Activated B cell treated with CpG ODN at 0.5 μM for 24 hours (primary cell): ENCODE results near the gene METAP1D. TPM values are rescaled to one million over a fixed set of nuclear protein-coding genes. Genes with fewer than 3 reads are reported as not detected.
"Not testable (repeated sequence)": the region's sequence is repeated elsewhere in the genome, so short reads cannot be mapped to it uniquely, and the experiment has no call there.

Experiments used
- ATAC-seq: fragments of 200-7000 bp; cut with Tn5 transposase; one replicate; pipeline ENCODE4 v1.10.0; 2021; ENCODE audit warnings: low read depth, mild to moderate bottlenecking, moderate library complexity
- CTCF ChIA-PET: fragments of 350-600 bp; sonication (Branson Sonifier 250); formaldehyde crosslinking; loops from one replicate; lab custom pipeline; 2021; ENCODE audit warnings: antibody characterized with exemption; lab: Charles Lee
- POLR2A ChIA-PET: fragments of 350-600 bp; sonication (Branson Sonifier 250); formaldehyde crosslinking; loops from one replicate; lab custom pipeline; 2021; ENCODE audit warnings: antibody characterized with exemption; lab: Charles Lee
- DNase-seq: peaks from one replicate; pipeline ENCODE4 v3.0.0; 2022
- H3K27ac Mint-ChIP-seq: one replicate; pipeline ENCODE4 v1.8.0; 2020; ENCODE audit warnings: mixed read lengths
- H3K27me3 Mint-ChIP-seq: one replicate; pipeline ENCODE4 v1.8.0; 2021; ENCODE audit warnings: mixed read lengths
- H3K36me3 Mint-ChIP-seq: one replicate; pipeline ENCODE4 v1.8.0; 2021; ENCODE audit warnings: low read depth, mixed read lengths
- H3K4me1 Mint-ChIP-seq: one replicate; pipeline ENCODE4 v1.8.0; 2021; ENCODE audit warnings: mixed read lengths
- H3K4me3 Mint-ChIP-seq: one replicate; pipeline ENCODE4 v1.8.0; 2020; ENCODE audit warnings: mild to moderate bottlenecking, mixed read lengths
- H3K9me3 Mint-ChIP-seq: one replicate; pipeline ENCODE4 v1.8.0; 2020; ENCODE audit warnings: mixed read lengths
- intact Hi-C: fragments of 100-400 bp; cut with micrococcal nuclease; formaldehyde crosslinking; loops from one replicate; pipeline ENCODE4 v1.15.1; 2024
- total RNA-seq: library from RNA; stranded (reverse); gene quantifications from 2 replicates; pipeline ENCODE4 v1.2.3, GENCODE V29; 2022
- TF ChIP-seq, protein P1 (sequence below): fragments of 200-600 bp; IDR thresholded peaks from one replicate; pipeline ENCODE4 v1.8.0; 2022; ENCODE audit warnings: antibody characterized with exemption, mild to moderate bottlenecking

The METAP1D gene
- total RNA-seq, 1 donor from 2014 or later, result 13.7 TPM

DNA sequence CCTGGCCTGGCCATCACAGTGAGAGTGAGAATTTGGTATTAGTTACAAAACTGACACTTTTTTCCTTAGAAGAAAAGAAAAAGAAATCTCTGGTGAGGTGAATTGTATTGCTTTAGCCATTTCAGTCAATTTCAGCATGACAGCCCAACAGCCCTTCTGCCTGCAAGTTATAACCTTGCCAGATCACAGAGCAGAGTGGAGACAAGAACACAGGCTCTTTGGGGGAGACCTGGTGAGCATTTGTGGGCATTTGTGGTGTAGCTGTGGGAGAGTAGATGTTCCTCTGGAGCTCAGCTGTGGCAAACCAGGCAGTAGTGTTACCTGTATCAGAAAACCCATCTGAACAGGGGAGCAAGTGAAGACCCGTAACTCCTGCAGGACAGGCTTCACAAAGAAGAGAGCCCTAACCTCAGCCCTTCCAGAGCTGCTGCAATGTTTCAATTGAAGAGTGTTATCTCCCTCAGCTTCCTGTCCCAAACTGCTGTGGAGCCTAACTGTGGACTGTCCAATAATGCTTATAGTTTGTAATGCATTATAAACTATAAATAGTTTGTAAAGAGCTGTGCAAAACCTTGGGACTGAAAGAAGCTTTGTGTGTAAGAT lies 62.8 kb downstream of the METAP1D start:
- no peaks in the 10 kb centered on the region for H3K9me3 Mint-ChIP-seq
- peaks cover 28% of the 10 kb centered on the region for H3K36me3 Mint-ChIP-seq
- H3K27ac Mint-ChIP-seq, result no peak overlapping the region
- intact Hi-C loops, result no loop called here
- no peak for DNase-seq
- H3K4me3 Mint-ChIP-seq, result no peak overlapping the region
- TF ChIP-seq, protein P1, sequence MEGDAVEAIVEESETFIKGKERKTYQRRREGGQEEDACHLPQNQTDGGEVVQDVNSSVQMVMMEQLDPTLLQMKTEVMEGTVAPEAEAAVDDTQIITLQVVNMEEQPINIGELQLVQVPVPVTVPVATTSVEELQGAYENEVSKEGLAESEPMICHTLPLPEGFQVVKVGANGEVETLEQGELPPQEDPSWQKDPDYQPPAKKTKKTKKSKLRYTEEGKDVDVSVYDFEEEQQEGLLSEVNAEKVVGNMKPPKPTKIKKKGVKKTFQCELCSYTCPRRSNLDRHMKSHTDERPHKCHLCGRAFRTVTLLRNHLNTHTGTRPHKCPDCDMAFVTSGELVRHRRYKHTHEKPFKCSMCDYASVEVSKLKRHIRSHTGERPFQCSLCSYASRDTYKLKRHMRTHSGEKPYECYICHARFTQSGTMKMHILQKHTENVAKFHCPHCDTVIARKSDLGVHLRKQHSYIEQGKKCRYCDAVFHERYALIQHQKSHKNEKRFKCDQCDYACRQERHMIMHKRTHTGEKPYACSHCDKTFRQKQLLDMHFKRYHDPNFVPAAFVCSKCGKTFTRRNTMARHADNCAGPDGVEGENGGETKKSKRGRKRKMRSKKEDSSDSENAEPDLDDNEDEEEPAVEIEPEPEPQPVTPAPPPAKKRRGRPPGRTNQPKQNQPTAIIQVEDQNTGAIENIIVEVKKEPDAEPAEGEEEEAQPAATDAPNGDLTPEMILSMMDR, result no peak
- ATAC-seq, result no peak
- no peaks in the 10 kb centered on the region for H3K4me1 Mint-ChIP-seq
- H3K27me3 Mint-ChIP-seq, result no peaks in the 10 kb centered on the region
- CTCF ChIA-PET, result no interaction called here
- POLR2A ChIA-PET, result no interaction called here

DNA sequence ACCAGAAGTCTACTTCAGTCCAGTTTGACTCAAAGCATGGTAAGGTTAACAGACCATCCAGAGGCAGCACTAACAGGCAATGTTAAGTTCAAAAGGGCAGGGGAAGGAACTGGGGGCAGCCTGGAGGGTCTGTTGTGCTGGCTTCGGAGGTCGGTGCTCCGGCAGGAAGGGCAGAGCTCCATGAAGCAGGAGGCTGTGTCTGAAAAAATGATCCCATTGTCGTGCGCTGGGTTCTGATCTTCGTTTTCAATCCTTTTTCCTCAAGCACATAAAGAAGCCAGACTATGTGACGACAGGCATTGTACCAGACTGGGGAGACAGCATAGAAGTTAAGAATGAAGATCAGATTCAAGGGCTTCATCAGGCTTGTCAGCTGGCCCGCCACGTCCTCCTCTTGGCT lies 63.7 kb downstream of the METAP1D start:
- intact Hi-C loops, result no loop called here
- ATAC-seq, result no peak
- Mint-ChIP-seq H3K4me3 (no peak overlapping the region), H3K36me3 (peaks cover 30% of the 10 kb centered on the region), H3K27me3 (no peaks in the 10 kb centered on the region), H3K27ac (no peak overlapping the region), H3K4me1 (no peaks in the 10 kb centered on the region), H3K9me3 (no peaks in the 10 kb centered on the region)
- TF ChIP-seq, protein P1, result no peak
- ChIA-PET POLR2A (no interaction called here), CTCF (no interaction called here)
- DNase-seq, result no peak

DNA sequence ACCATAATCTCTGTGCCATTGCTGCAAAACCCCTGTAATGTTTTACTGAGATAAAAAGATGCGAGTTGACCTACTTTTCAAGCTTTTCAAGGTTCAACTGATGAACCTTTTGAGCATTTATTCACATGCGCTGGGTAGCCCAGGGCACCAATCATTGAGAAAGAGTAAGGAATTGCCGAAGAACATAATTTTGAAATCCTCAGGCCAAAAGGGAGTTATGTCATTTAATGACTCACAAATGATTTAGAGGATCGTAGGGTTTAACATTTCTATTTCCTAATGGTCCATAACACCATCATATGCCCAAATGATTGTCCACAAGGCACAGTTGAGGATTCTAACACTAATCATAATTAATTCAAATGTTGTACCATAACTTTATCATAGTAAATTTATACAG lies 65.4 kb downstream of the METAP1D start:
- CTCF ChIA-PET, result no interaction called here
- no peaks in the 10 kb centered on the region for H3K27me3 Mint-ChIP-seq
- no peak overlapping the region for H3K4me3 Mint-ChIP-seq
- TF ChIP-seq, protein P1, result no peak
- H3K27ac Mint-ChIP-seq, result no peak overlapping the region
- H3K36me3 Mint-ChIP-seq, result peaks cover 32% of the 10 kb centered on the region
- no peaks in the 10 kb centered on the region for H3K9me3 Mint-ChIP-seq
- DNase-seq (no peak), ATAC-seq (no peak)
- POLR2A ChIA-PET, result no interaction called here
- intact Hi-C loops, result no loop called here
- no peaks in the 10 kb centered on the region for H3K4me1 Mint-ChIP-seq

DNA sequence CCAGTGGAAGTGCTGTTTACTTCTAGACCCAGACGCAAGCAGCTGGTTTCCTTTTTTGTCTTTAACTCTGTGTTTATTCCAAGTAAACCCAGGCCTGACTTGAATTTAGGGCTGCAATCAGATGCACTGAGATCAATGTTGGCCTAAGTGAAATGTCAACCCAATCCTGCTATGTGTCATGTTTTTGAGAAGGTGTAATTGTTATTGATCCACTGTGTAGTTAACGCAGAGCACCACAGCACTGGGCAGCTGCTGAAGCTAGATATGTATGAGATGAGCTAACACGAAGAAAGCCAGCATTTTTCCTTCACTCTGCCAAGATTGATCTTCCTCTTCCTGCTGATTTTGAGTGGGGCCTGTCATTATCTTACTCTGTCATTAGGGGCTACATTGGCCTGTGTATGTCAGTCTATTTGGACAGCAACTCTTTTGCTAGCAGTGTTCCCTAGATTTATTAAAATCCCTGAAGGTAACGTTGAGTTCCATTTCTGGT lies 66.7 kb downstream of the METAP1D start:
- DNase-seq, result no peak
- CTCF ChIA-PET, result no interaction called here
- ATAC-seq, result no peak
- Mint-ChIP-seq H3K27ac (no peak overlapping the region), H3K27me3 (no peaks in the 10 kb centered on the region), H3K4me3 (no peak overlapping the region), H3K9me3 (no peaks in the 10 kb centered on the region), H3K4me1 (no peaks in the 10 kb centered on the region), H3K36me3 (peaks cover 32% of the 10 kb centered on the region)
- TF ChIP-seq, protein P1, result no peak
- intact Hi-C loops, result no loop called here
- POLR2A ChIA-PET, result no interaction called here

DNA sequence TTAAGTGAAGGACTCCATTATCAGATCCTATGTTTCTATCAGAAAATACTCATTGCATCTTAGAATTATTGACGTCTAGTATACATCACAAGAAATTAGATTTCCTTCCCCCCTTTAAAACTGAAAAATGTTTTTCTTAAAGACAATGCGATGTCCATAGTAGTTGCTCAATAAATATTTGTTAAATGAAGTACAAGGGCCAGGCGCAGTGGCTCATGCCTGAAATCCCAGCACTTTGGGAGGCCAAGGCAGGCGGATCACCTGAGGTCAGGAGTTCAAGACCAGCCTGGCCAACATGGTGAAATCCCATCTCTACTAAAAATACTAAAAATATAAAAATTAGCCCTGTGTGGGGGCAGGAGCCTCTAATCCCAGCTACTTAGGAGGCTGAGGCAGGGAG lies 68.2 kb downstream of the METAP1D start:
- DNase-seq, H3K4me1 Mint-ChIP-seq, POLR2A ChIA-PET, CTCF ChIA-PET, H3K4me3 Mint-ChIP-seq, H3K9me3 Mint-ChIP-seq, H3K27ac Mint-ChIP-seq, H3K27me3 Mint-ChIP-seq, ATAC-seq, intact Hi-C loops: not testable (repeated sequence)
- peaks cover 24% of the 10 kb centered on the region for H3K36me3 Mint-ChIP-seq

DNA sequence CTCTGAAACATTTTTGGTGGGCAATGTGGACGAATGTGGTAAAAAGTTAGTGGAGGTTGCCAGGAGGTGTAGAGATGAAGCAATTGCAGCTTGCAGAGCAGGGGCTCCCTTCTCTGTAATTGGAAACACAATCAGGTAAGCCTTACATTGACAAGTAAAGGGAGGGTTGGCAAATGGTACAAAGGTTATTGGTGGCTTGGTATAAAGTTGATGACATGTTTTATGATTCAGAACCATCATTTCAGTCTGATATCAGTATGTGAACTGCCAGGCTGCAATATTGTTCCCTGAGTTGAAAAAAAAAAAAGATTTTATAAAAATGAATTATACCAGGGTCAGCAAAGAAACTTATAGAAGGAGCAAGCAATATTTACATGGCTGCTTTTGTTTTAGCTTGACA lies 71.2 kb downstream of the METAP1D start:
- no peaks in the 10 kb centered on the region for H3K27me3 Mint-ChIP-seq

More for the DNA sequence above, 71.2 kb downstream of the METAP1D start:
- Mint-ChIP-seq H3K27ac (no peak overlapping the region), H3K4me1 (no peaks in the 10 kb centered on the region), H3K36me3 (peaks cover 13% of the 10 kb centered on the region), H3K9me3 (no peaks in the 10 kb centered on the region), H3K4me3 (no peak overlapping the region)
- no peak for DNase-seq
- no peak for ATAC-seq
- TF ChIP-seq, protein P1, result no peak
- ChIA-PET POLR2A (no interaction called here), CTCF (no interaction called here)
- intact Hi-C loops, result loop anchor here (5.0 kb wide), 1 partner anchor 36 kb away; no protein-coding TSS in a partner anchor
